GM23338 (cell line): ENCODE results near the gene BLOC1S3.

Experiments
- EZH2 ChIP-seq: fragments of 200-600 bp; sonication (generic); IDR thresholded peaks from one replicate; pipeline ENCODE4 v1.8.0; 2017; ENCODE audit warnings: antibody characterized with exemption, mild to moderate bottlenecking, low read depth; ENCODE audit not compliant: unreplicated experiment
- POLR2AphosphoS5 ChIP-seq: IDR thresholded peaks from 2 replicates; pipeline ENCODE4 v1.6.1; 2016; ENCODE audit warnings: antibody characterized with exemption, low read depth
- TF ChIP-seq, protein P1 (sequence below), 2 experiments: fragments of 200-600 bp in 1 of 2; sonication (generic) in 1 of 2; conservative IDR thresholded peaks; 2 replicates each; pipeline versions ENCODE4 v1.5.1 to v1.6.1; 2016 to 2017; ENCODE audit warnings: antibody characterized with exemption in 2 of 2, low read depth in 2 of 2, mild to moderate bottlenecking in 2 of 2, moderate library complexity in 1 of 2

DNA sequence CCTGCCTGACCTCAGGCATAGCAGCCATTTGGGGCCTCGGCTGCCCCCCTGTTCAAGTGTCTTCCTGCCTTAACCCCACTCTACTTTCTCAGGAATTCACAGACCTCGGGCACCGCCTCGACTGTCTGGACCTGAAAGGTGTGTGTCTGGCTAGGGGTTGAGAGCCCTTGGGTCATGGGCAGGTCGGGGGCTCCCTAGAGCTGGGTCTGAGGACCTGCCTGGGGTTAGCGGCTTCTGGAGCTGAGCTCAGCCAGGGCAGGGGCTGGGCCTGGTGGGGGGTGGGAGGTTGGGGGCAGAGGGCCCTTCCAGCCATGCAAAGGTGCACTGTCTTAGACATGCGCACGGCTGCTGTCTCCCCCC, 38.5 kb upstream of the BLOC1S3 start:
- TF ChIP-seq, protein P1, sequence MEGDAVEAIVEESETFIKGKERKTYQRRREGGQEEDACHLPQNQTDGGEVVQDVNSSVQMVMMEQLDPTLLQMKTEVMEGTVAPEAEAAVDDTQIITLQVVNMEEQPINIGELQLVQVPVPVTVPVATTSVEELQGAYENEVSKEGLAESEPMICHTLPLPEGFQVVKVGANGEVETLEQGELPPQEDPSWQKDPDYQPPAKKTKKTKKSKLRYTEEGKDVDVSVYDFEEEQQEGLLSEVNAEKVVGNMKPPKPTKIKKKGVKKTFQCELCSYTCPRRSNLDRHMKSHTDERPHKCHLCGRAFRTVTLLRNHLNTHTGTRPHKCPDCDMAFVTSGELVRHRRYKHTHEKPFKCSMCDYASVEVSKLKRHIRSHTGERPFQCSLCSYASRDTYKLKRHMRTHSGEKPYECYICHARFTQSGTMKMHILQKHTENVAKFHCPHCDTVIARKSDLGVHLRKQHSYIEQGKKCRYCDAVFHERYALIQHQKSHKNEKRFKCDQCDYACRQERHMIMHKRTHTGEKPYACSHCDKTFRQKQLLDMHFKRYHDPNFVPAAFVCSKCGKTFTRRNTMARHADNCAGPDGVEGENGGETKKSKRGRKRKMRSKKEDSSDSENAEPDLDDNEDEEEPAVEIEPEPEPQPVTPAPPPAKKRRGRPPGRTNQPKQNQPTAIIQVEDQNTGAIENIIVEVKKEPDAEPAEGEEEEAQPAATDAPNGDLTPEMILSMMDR (conservative IDR thresholded peaks at IDR 0.05; ENCODE audit: low read depth in 2 of 2), result no peak
- TF ChIP-seq POLR2AphosphoS5 (no peak), EZH2 (no peak)
